ENCODE measurements around the gene TENM4.
A peak's percentile ranks its signal among the peaks of the same experiment; 100 is the strongest.

The TENM4 gene

GRCh38 chr11:78954696-78955095, 486.1 kb downstream of the TENM4 start:
- Histone ChIP-seq H3K4me1 (ENCODE audit: control insufficient read depth, insufficient read depth, low read length) (peaks cover 92% of the 10 kb centered on the region), H3K4me3 (ENCODE audit: insufficient read depth, low read depth, low read length) (no peak overlapping the region), H3K36me3 (ENCODE audit: control insufficient read depth, insufficient read depth, low read length) (no peaks in the 10 kb centered on the region), H3K27ac (ENCODE audit: insufficient read depth, low read depth, low read length, poor library complexity, severe bottlenecking) (no peak overlapping the region), H3K27me3 (ENCODE audit: control insufficient read depth, insufficient read depth, low read length, poor library complexity, severe bottlenecking) (no peaks in the 10 kb centered on the region), H3K9me3 (ENCODE audit: control insufficient read depth, low read length) (no peaks in the 10 kb centered on the region)
- 93 to 94% methylated on average over 3 of the region's 3 CpGs for WGBS, 2 experiments

GRCh38 chr11:78954261-78954660, 486.6 kb downstream of the TENM4 start:
- Histone ChIP-seq H3K36me3 (ENCODE audit: control insufficient read depth, insufficient read depth, low read length) (no peaks in the 10 kb centered on the region), H3K9me3 (ENCODE audit: control insufficient read depth, low read length) (no peaks in the 10 kb centered on the region), H3K27ac (ENCODE audit: insufficient read depth, low read depth, low read length, poor library complexity, severe bottlenecking) (no peak overlapping the region), H3K27me3 (ENCODE audit: control insufficient read depth, insufficient read depth, low read length, poor library complexity, severe bottlenecking) (no peaks in the 10 kb centered on the region), H3K4me3 (ENCODE audit: insufficient read depth, low read depth, low read length) (no peak overlapping the region), H3K4me1 (ENCODE audit: control insufficient read depth, insufficient read depth, low read length) (peaks cover 92% of the 10 kb centered on the region)
- 91% methylated on average over 2 of the region's 2 CpGs for WGBS, 2 experiments

GRCh38 chr11:78952890-78953289, 487.9 kb downstream of the TENM4 start:
- WGBS, 2 experiments: 73 to 74% methylated on average over 4 of the region's 4 CpGs
- no peak overlapping the region for H3K27ac ChIP-seq (ENCODE audit: insufficient read depth, low read depth, low read length, poor library complexity, severe bottlenecking)
- no peaks in the 10 kb centered on the region for H3K36me3 ChIP-seq (ENCODE audit: control insufficient read depth, insufficient read depth, low read length)
- no peaks in the 10 kb centered on the region for H3K9me3 ChIP-seq (ENCODE audit: control insufficient read depth, low read length)
- H3K27me3 ChIP-seq (ENCODE audit: control insufficient read depth, insufficient read depth, low read length, poor library complexity, severe bottlenecking): no peaks in the 10 kb centered on the region
- peaks cover 88% of the 10 kb centered on the region for H3K4me1 ChIP-seq (ENCODE audit: control insufficient read depth, insufficient read depth, low read length)
- H3K4me3 ChIP-seq (ENCODE audit: insufficient read depth, low read depth, low read length): no peak overlapping the region

DNA sequence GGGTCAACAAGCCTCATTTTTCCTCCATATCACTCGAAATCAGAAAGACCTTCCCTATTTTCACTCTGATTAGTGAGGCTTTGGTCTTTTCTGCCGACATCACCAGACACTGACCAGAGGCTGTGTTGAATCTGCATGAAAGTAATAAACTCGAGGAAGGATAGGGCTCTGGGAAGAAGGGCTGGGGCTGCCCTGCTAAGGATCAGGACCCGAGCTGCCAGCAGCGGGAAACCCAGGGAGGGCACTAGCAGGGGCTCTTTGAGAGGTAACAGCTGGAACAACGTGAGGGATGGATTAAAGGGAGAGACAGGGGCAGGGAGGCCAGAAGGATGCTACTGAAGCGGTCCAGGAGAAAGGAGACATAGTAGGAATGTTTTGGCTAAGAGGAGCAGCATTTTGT, 488.7 kb downstream of the TENM4 start:
- Histone ChIP-seq H3K4me3 (ENCODE audit: insufficient read depth, low read depth, low read length) (no peak overlapping the region), H3K36me3 (ENCODE audit: control insufficient read depth, insufficient read depth, low read length) (no peaks in the 10 kb centered on the region), H3K4me1 (ENCODE audit: control insufficient read depth, insufficient read depth, low read length) (peaks cover 81% of the 10 kb centered on the region), H3K27me3 (ENCODE audit: control insufficient read depth, insufficient read depth, low read length, poor library complexity, severe bottlenecking) (no peaks in the 10 kb centered on the region), H3K27ac (ENCODE audit: insufficient read depth, low read depth, low read length, poor library complexity, severe bottlenecking) (no peak overlapping the region), H3K9me3 (ENCODE audit: control insufficient read depth, low read length) (no peaks in the 10 kb centered on the region)
- 62 to 63% methylated on average over 7 of the region's 7 CpGs for WGBS, 2 experiments

DNA sequence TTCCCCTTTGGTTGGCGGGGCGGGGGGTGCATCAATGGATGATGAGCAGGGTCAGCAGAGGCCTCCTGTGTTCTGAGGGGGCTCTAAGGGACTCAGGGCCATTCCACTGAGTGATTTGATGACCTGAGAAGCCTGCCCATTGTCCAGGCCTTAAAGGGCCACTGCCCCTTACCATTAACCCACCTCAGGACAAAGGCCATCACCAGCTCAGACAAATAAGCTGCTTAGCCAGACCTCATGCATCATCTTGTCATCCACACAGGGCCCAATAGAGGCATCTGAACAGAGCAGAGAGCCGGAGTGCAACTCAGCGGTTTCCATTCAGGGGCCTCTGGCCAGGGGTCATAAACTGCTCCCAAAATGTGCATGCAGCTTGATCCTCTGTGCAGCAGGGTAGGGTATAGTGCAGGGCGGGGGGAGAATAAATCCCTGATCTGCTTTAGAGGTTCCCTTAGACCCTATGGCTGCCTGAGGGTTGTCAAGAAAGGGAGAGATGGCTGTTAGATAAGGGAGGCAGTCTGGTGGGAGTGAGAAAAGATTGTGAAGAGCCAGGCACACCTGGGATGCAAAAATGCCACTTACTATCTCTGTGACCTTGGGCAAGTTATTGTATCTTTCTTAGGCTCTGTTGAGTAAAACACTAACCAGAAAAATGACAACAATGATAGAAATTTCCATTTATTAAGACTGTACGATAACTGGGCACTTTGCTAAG, 490.7 kb downstream of the TENM4 start:
- no peaks in the 10 kb centered on the region for H3K9me3 ChIP-seq (ENCODE audit: control insufficient read depth, low read length)
- no peaks in the 10 kb centered on the region for H3K27me3 ChIP-seq (ENCODE audit: control insufficient read depth, insufficient read depth, low read length, poor library complexity, severe bottlenecking)
- peak overlapping the region; percentile 87 for H3K27ac ChIP-seq (ENCODE audit: insufficient read depth, low read depth, low read length, poor library complexity, severe bottlenecking)
- H3K4me1 ChIP-seq (ENCODE audit: control insufficient read depth, insufficient read depth, low read length): peaks cover 64% of the 10 kb centered on the region
- H3K36me3 ChIP-seq (ENCODE audit: control insufficient read depth, insufficient read depth, low read length): peaks cover 11% of the 10 kb centered on the region
- no peak overlapping the region for H3K4me3 ChIP-seq (ENCODE audit: insufficient read depth, low read depth, low read length)
- 35 to 46% methylated on average over 5 to 6 of the region's 6 CpGs for WGBS, 2 experiments

DNA sequence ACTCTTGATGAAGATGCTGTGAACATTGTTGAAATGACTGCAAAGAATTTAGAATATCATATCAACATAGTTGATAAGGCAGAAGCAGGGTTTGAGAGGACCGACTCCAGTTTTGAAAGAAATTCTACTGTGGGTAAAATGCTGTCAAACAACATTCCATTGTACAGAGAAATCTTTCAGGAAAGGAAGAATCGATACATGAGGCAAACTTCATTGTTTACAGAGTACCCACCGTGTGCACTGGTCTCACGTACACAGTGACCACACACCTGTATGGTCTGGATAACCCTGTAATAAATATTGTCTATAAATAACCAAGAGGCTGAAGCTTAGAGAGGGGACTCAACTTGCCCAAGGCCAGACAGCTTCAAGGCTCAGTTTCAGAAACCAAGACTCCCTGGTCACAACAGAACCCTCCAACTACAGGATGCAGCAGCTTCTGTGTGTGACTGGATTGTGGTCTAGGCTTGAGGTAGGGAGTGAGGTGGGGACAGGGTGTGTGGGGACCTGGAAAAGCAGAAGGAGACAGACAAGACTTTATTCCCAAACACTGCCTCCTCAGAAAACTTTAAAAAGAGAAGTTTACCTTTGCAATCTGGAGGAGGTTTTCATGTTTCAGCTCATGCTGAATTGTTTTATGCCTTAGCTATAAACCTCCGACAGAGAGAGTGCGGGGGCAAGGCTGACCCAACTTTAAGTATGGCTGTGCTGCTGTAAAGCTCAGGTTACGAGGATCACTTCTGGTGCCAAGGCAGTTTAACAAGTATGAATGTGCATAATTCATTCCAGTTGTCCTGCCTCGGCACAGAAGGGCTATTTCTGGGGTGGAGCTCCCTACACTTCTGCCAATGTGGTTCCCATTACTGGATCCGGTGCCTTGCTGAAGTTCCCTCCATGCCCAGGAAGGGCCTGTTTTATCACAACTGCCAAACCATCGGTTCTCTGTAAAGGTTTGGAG, 493.6 kb downstream of the TENM4 start:
- H3K4me3 ChIP-seq (ENCODE audit: insufficient read depth, low read depth, low read length): no peak overlapping the region
- no peaks in the 10 kb centered on the region for H3K9me3 ChIP-seq (ENCODE audit: control insufficient read depth, low read length)
- H3K36me3 ChIP-seq (ENCODE audit: control insufficient read depth, insufficient read depth, low read length): peaks cover 11% of the 10 kb centered on the region
- H3K27ac ChIP-seq (ENCODE audit: insufficient read depth, low read depth, low read length, poor library complexity, severe bottlenecking): no peak overlapping the region
- peaks cover 61% of the 10 kb centered on the region for H3K4me1 ChIP-seq (ENCODE audit: control insufficient read depth, insufficient read depth, low read length)
- H3K27me3 ChIP-seq (ENCODE audit: control insufficient read depth, insufficient read depth, low read length, poor library complexity, severe bottlenecking): no peaks in the 10 kb centered on the region
- whole genome bisulfite sequencing, 2 experiments: 95 to 98% methylated on average over 10 of the region's 10 CpGs

DNA sequence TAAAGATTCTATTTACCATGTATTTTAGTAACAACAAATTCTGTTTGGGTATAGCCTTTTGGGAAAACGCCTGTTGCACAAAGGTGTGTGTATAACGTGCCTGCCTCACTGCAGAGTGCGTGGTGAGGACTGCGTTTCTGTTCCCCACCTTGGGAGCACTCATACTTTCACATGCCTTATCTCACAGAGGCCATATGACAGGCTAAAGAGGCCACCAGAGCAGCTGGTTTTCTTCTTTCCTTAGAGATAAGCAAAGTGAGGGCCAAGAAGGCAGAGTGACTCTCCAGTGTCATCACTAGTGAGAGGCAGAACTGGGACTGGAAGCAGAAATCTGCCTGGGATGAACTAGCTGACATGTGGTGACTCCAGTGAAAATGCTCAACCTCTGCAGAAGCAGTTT, 497.0 kb downstream of the TENM4 start:
- Histone ChIP-seq H3K4me1 (ENCODE audit: control insufficient read depth, insufficient read depth, low read length) (peaks cover 55% of the 10 kb centered on the region), H3K27me3 (ENCODE audit: control insufficient read depth, insufficient read depth, low read length, poor library complexity, severe bottlenecking) (no peaks in the 10 kb centered on the region), H3K9me3 (ENCODE audit: control insufficient read depth, low read length) (no peaks in the 10 kb centered on the region), H3K4me3 (ENCODE audit: insufficient read depth, low read depth, low read length) (no peak overlapping the region), H3K36me3 (ENCODE audit: control insufficient read depth, insufficient read depth, low read length) (peaks cover 11% of the 10 kb centered on the region), H3K27ac (ENCODE audit: insufficient read depth, low read depth, low read length, poor library complexity, severe bottlenecking) (no peak overlapping the region)
- WGBS, 2 experiments: 91 to 98% methylated on average over 4 of the region's 4 CpGs

- Histone ChIP-seq H3K4me1 (ENCODE audit: control insufficient read depth, insufficient read depth, low read length) (peaks cover 53% of the 10 kb centered on the region), H3K9me3 (ENCODE audit: control insufficient read depth, low read length) (no peaks in the 10 kb centered on the region), H3K36me3 (ENCODE audit: control insufficient read depth, insufficient read depth, low read length) (peaks cover 11% of the 10 kb centered on the region), H3K27me3 (ENCODE audit: control insufficient read depth, insufficient read depth, low read length, poor library complexity, severe bottlenecking) (no peaks in the 10 kb centered on the region), H3K27ac (ENCODE audit: insufficient read depth, low read depth, low read length, poor library complexity, severe bottlenecking) (no peak overlapping the region), H3K4me3 (ENCODE audit: insufficient read depth, low read depth, low read length) (no peak overlapping the region)
- WGBS, 2 experiments: 91 to 92% methylated on average over 3 of the region's 3 CpGs
Observed at GRCh38 chr11:78943154-78943553, 497.7 kb downstream of the TENM4 start.

- Histone ChIP-seq H3K9me3 (ENCODE audit: control insufficient read depth, low read length) (no peaks in the 10 kb centered on the region), H3K36me3 (ENCODE audit: control insufficient read depth, insufficient read depth, low read length) (peaks cover 6% of the 10 kb centered on the region), H3K27ac (ENCODE audit: insufficient read depth, low read depth, low read length, poor library complexity, severe bottlenecking) (peak overlapping the region; percentile 64), H3K27me3 (ENCODE audit: control insufficient read depth, insufficient read depth, low read length, poor library complexity, severe bottlenecking) (no peaks in the 10 kb centered on the region), H3K4me1 (ENCODE audit: control insufficient read depth, insufficient read depth, low read length) (peaks cover 53% of the 10 kb centered on the region), H3K4me3 (ENCODE audit: insufficient read depth, low read depth, low read length) (no peak overlapping the region)
- 85 to 86% methylated on average over 10 of the region's 10 CpGs for WGBS, 2 experiments
Observed at GRCh38 chr11:78941226-78941851, 499.5 kb downstream of the TENM4 start.

Measured in ectodermal cell (in vitro differentiated cells).